ENCODE results near the gene TNFRSF9. TPM values are rescaled to one million over a fixed set of nuclear protein-coding genes. Genes with fewer than 3 reads are reported as not detected.

TNFRSF9 gene
- total and polyA plus RNA-seq, 2 experiments from 2014 or later: not detected

DNA sequence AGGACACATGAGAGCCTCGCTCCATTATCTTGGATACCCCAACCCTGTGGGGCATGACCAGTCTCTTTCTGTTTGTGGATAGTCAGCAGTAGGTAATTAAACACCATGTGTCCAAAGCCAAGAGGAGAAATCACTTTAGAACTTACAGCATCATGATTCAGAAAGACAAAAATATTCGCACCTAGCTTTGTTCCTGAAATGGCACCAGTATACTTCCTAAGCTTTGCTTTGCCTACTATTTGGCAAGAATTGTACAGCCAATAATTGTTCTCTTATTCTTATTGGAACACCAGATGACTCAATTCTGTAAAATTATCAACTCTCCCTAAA is 24.2 kb downstream of the TNFRSF9 start (continued):
- TF ChIP-seq, protein P1, sequence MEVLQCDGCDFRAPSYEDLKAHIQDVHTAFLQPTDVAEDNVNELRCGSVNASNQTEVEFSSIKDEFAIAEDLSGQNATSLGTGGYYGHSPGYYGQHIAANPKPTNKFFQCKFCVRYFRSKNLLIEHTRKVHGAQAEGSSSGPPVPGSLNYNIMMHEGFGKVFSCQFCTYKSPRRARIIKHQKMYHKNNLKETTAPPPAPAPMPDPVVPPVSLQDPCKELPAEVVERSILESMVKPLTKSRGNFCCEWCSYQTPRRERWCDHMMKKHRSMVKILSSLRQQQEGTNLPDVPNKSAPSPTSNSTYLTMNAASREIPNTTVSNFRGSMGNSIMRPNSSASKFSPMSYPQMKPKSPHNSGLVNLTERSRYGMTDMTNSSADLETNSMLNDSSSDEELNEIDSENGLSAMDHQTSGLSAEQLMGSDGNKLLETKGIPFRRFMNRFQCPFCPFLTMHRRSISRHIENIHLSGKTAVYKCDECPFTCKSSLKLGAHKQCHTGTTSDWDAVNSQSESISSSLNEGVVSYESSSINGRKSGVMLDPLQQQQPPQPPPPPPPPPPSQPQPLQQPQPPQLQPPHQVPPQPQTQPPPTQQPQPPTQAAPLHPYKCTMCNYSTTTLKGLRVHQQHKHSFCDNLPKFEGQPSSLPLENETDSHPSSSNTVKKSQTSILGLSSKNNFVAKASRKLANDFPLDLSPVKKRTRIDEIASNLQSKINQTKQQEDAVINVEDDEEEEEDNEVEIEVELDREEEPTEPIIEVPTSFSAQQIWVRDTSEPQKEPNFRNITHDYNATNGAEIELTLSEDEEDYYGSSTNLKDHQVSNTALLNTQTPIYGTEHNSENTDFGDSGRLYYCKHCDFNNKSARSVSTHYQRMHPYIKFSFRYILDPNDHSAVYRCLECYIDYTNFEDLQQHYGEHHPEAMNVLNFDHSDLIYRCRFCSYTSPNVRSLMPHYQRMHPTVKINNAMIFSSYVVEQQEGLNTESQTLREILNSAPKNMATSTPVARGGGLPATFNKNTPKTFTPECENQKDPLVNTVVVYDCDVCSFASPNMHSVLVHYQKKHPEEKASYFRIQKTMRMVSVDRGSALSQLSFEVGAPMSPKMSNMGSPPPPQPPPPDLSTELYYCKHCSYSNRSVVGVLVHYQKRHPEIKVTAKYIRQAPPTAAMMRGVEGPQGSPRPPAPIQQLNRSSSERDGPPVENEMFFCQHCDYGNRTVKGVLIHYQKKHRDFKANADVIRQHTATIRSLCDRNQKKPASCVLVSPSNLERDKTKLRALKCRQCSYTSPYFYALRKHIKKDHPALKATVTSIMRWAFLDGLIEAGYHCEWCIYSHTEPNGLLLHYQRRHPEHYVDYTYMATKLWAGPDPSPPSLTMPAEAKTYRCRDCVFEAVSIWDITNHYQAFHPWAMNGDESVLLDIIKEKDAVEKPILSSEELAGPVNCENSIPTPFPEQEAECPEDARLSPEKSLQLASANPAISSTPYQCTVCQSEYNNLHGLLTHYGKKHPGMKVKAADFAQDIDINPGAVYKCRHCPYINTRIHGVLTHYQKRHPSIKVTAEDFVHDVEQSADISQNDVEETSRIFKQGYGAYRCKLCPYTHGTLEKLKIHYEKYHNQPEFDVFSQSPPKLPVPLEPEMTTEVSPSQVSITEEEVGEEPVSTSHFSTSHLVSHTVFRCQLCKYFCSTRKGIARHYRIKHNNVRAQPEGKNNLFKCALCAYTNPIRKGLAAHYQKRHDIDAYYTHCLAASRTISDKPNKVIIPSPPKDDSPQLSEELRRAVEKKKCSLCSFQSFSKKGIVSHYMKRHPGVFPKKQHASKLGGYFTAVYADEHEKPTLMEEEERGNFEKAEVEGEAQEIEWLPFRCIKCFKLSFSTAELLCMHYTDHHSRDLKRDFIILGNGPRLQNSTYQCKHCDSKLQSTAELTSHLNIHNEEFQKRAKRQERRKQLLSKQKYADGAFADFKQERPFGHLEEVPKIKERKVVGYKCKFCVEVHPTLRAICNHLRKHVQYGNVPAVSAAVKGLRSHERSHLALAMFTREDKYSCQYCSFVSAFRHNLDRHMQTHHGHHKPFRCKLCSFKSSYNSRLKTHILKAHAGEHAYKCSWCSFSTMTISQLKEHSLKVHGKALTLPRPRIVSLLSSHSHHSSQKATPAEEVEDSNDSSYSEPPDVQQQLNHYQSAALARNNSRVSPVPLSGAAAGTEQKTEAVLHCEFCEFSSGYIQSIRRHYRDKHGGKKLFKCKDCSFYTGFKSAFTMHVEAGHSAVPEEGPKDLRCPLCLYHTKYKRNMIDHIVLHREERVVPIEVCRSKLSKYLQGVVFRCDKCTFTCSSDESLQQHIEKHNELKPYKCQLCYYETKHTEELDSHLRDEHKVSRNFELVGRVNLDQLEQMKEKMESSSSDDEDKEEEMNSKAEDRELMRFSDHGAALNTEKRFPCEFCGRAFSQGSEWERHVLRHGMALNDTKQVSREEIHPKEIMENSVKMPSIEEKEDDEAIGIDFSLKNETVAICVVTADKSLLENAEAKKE (CRISPR knock-in tag; IDR thresholded peaks at IDR 0.05): no peak
- TF ChIP-seq EZH2 (IDR thresholded peaks at IDR 0.05; ENCODE audit: low read depth, unreplicated experiment) (no peak), EZH2phosphoT487 (IDR thresholded peaks at IDR 0.05; ENCODE audit: unreplicated experiment) (no peak)

DNA sequence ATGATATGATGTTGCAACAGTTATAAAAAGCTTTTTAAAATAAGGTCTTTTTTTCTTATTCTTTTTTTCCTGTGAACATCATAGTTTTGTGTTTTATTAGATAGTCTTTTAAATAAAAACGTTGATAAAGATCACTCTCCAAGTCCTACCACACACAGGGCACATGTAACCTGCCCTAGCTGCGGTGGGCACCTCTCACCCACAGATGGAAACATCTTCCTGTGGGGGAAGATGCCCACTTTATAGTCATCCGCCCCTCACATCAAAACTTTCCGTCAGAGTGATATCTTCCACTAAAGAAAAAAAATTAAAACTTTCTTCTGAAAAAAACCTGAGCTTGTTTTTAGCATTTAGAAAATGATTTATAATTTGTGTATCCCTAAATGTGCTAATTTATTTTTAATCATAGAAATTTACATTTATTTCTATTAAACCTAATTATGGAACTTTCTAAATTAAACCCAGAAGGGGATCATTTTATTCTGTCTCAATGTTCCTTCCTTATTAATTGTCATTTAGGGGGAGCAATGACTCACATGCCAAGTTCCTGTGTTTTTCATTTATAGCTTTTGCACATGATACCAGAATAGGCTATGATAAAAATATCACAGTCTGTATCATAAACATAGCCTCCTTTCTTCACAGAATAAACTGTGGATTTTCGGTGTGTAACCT is 24.7 kb downstream of the TNFRSF9 start:
- Histone ChIP-seq H3K4me2 (no peak overlapping the region), H3K4me3 (no peak overlapping the region), H4K20me1 (replicated peaks; ENCODE audit: insufficient read depth) (no peaks in the 10 kb centered on the region), H2AFZ (no peak overlapping the region), H3K27ac (ENCODE audit: low read depth) (no peak overlapping the region), H3K4me1 (ENCODE audit: insufficient read depth) (peaks cover 8% of the 10 kb centered on the region; the same call in 1 of the 2 replicates), H3K79me2 (replicated peaks; ENCODE audit: insufficient read depth) (no peaks in the 10 kb centered on the region), H3K36me3 (ENCODE audit: insufficient read depth) (no peaks in the 10 kb centered on the region), H3F3A (replicated peaks; ENCODE audit: low read depth) (no peaks in the 10 kb centered on the region), H3K9me2 (ENCODE audit: insufficient read depth) (no peaks in the 10 kb centered on the region), H3K27me3 (ENCODE audit: insufficient read depth) (no peaks in the 10 kb centered on the region)
- ATAC-seq (no peak), DNase-seq (ENCODE audit: low spot score) (no peak)
- Mint-ChIP-seq H3K36me3 (ENCODE audit: low read depth) (no peaks in the 10 kb centered on the region), H3K4me1 (peaks cover 10% of the 10 kb centered on the region; the same call in 2 of the 3 replicates), H3K4me3 (no peak overlapping the region), H3K9me3 (no peaks in the 10 kb centered on the region), H3K27ac (no peak overlapping the region), H3K27me3 (ENCODE audit: insufficient read depth, low read depth, poor library complexity) (no peaks in the 10 kb centered on the region)
- no peak for TF ChIP-seq EZH2phosphoT487 (IDR thresholded peaks at IDR 0.05; ENCODE audit: unreplicated experiment)
- TF ChIP-seq POLR2AphosphoS5 (IDR thresholded peaks at IDR 0.05; ENCODE audit: low read depth): no peak
- TF ChIP-seq, protein P2, sequence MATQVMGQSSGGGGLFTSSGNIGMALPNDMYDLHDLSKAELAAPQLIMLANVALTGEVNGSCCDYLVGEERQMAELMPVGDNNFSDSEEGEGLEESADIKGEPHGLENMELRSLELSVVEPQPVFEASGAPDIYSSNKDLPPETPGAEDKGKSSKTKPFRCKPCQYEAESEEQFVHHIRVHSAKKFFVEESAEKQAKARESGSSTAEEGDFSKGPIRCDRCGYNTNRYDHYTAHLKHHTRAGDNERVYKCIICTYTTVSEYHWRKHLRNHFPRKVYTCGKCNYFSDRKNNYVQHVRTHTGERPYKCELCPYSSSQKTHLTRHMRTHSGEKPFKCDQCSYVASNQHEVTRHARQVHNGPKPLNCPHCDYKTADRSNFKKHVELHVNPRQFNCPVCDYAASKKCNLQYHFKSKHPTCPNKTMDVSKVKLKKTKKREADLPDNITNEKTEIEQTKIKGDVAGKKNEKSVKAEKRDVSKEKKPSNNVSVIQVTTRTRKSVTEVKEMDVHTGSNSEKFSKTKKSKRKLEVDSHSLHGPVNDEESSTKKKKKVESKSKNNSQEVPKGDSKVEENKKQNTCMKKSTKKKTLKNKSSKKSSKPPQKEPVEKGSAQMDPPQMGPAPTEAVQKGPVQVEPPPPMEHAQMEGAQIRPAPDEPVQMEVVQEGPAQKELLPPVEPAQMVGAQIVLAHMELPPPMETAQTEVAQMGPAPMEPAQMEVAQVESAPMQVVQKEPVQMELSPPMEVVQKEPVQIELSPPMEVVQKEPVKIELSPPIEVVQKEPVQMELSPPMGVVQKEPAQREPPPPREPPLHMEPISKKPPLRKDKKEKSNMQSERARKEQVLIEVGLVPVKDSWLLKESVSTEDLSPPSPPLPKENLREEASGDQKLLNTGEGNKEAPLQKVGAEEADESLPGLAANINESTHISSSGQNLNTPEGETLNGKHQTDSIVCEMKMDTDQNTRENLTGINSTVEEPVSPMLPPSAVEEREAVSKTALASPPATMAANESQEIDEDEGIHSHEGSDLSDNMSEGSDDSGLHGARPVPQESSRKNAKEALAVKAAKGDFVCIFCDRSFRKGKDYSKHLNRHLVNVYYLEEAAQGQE (IDR thresholded peaks at IDR 0.05; ENCODE audit: unreplicated experiment): no peak
- no peak for TF ChIP-seq CREB1 (CRISPR knock-in tag; IDR thresholded peaks at IDR 0.05; ENCODE audit: low read depth)
- TF ChIP-seq ZNF114 (CRISPR knock-in tag; IDR thresholded peaks at IDR 0.05): no peak
- TF ChIP-seq ZNF331 (CRISPR knock-in tag; IDR thresholded peaks at IDR 0.05; ENCODE audit: low read depth): no peak
- TF ChIP-seq, protein P3, sequence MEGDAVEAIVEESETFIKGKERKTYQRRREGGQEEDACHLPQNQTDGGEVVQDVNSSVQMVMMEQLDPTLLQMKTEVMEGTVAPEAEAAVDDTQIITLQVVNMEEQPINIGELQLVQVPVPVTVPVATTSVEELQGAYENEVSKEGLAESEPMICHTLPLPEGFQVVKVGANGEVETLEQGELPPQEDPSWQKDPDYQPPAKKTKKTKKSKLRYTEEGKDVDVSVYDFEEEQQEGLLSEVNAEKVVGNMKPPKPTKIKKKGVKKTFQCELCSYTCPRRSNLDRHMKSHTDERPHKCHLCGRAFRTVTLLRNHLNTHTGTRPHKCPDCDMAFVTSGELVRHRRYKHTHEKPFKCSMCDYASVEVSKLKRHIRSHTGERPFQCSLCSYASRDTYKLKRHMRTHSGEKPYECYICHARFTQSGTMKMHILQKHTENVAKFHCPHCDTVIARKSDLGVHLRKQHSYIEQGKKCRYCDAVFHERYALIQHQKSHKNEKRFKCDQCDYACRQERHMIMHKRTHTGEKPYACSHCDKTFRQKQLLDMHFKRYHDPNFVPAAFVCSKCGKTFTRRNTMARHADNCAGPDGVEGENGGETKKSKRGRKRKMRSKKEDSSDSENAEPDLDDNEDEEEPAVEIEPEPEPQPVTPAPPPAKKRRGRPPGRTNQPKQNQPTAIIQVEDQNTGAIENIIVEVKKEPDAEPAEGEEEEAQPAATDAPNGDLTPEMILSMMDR (conservative IDR thresholded peaks at IDR 0.05; ENCODE audit: low read depth in 2 of 2): no peak
- TF ChIP-seq, protein P4, sequence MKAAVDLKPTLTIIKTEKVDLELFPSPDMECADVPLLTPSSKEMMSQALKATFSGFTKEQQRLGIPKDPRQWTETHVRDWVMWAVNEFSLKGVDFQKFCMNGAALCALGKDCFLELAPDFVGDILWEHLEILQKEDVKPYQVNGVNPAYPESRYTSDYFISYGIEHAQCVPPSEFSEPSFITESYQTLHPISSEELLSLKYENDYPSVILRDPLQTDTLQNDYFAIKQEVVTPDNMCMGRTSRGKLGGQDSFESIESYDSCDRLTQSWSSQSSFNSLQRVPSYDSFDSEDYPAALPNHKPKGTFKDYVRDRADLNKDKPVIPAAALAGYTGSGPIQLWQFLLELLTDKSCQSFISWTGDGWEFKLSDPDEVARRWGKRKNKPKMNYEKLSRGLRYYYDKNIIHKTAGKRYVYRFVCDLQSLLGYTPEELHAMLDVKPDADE (IDR thresholded peaks at IDR 0.05): no peak
- TF ChIP-seq STAT1 (IDR thresholded peaks at IDR 0.05; ENCODE audit: unreplicated experiment): no peak
- TF ChIP-seq JUNB (IDR thresholded peaks at IDR 0.05; ENCODE audit: unreplicated experiment): no peak

Measured in GM23338 (cell line).